Large intestine (tissue), 3 donors: ENCODE measurements around the gene SMIM12. TPM values are rescaled to one million over a fixed set of nuclear protein-coding genes. Genes with fewer than 3 reads are reported as not detected.

Experiments used
- DNase-seq, 2 donors: peaks; one replicate each; pipeline versions ENCODE4 v3.0.0 to v3.0.0-alpha.2; 2013
- H3K27ac ChIP-seq: one replicate; pipeline ENCODE4 v1.5.1; 2013; ENCODE audit warnings: low read length
- H3K27me3 ChIP-seq: 2 replicates; pipeline ENCODE4 v1.6.1; 2013; ENCODE audit warnings: low read length; ENCODE audit not compliant: control insufficient read depth, insufficient read depth
- H3K36me3 ChIP-seq: 2 replicates; pipeline ENCODE4 v1.6.1; 2013; ENCODE audit warnings: low read length; ENCODE audit not compliant: control insufficient read depth, insufficient read depth
- H3K4me1 ChIP-seq: one replicate; pipeline ENCODE4 v1.6.1; 2013; ENCODE audit warnings: low read length; ENCODE audit not compliant: control insufficient read depth, insufficient read depth
- H3K4me3 ChIP-seq: one replicate; pipeline ENCODE4 v1.5.1; 2013; ENCODE audit warnings: low read length
- H3K9me3 ChIP-seq: one replicate; pipeline ENCODE4 v1.6.1; 2013; ENCODE audit warnings: mild to moderate bottlenecking, low read depth, low read length, moderate library complexity; ENCODE audit not compliant: control insufficient read depth
- WGBS: methylation state at CpG from one replicate; pipeline ENCODE4 v1.1.5; 2013; ENCODE audit warnings: low lambda C conversion rate; ENCODE audit not compliant: insufficient coverage; 5-methylcytosine and 5-hydroxymethylcytosine counted together
- polyA plus RNA-seq: library from polyadenylated mRNA; unstranded; fragments of 120-200 nt; gene quantifications from one replicate; pipeline ENCODE4 v1.2.1, GENCODE V29; 2013

SMIM12 gene
- polyA plus RNA-seq, 1 donor, result 31.3 TPM

DNA sequence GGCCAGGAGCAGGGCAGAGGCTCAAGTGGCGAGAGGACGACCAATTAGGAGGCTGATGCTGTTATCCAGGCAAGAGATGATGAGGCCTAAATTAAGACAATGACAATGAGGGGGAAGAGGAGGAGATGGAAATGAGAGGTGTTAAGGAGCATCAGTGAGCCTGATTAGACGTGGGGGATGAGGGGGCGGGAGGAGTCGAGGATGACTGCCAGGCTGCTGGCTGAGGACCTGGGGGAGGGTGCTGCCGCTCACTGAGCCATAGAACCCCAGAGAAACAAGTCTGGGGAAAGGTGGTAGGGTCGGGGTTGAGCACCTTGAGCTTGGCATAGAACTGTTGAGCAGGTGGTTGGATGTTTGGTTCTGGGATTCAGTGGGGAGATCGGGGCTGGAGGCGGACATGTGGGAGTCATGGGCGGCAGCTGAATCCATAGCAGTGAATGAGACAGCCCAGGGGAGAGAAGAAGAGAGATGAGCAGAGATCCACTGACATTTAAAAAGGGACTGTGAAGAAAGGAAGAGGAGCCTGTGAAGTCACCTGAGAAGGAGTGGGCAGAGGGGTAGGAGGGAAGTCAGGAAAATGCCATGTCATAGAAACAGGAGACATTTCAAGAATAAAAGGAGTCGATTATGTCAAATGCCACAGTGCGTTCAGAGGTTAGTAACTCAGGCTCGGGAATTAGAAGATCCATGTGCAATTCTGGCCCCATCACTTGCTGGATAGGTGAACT, 41.4 kb upstream of the SMIM12 start:
- Histone ChIP-seq H3K4me1 (no peaks in the 10 kb centered on the region), H3K27me3 (peaks cover 4% of the 10 kb centered on the region), H3K36me3 (no peaks in the 10 kb centered on the region), H3K4me3 (no peak overlapping the region), H3K9me3 (no peaks in the 10 kb centered on the region), H3K27ac (no peak overlapping the region)
- no peak for DNase-seq
- 90% methylated on average over 2 of the region's 13 CpGs for WGBS

DNA sequence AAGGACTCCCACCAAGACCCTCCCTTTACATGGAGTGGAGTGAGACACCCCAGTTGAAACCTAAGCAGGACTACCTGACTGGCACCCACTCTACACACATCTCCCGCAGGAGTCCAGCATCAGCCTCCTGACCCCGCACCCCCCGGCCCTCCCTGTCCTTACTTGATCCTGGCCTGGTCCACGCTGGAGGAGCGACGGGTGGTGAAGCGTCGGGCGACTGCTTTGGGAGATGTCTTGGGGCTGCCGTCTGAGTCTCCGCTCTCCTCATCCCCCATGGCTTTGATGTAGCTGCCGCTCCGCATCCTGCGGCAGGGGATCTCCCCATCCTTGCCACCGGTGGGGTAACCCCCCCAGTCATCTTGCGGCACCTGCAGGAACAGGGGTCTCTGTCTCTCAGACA, 40.4 kb upstream of the SMIM12 start:
- H3K9me3 ChIP-seq, result no peaks in the 10 kb centered on the region
- no peak for DNase-seq
- no peak overlapping the region for H3K4me3 ChIP-seq
- H3K4me1 ChIP-seq, result no peaks in the 10 kb centered on the region
- no peak overlapping the region for H3K27ac ChIP-seq
- H3K27me3 ChIP-seq, result peaks cover 4% of the 10 kb centered on the region
- no CpG with 5 or more reads among the region's 16 CpGs for whole genome bisulfite sequencing
- no peaks in the 10 kb centered on the region for H3K36me3 ChIP-seq

GRCh38 chr1:34899471-34899870, 39.9 kb upstream of the SMIM12 start:
- DNase-seq, result no peak
- Histone ChIP-seq H3K27me3 (peaks cover 4% of the 10 kb centered on the region), H3K4me1 (no peaks in the 10 kb centered on the region), H3K9me3 (no peaks in the 10 kb centered on the region), H3K27ac (no peak overlapping the region), H3K4me3 (no peak overlapping the region), H3K36me3 (no peaks in the 10 kb centered on the region)
- WGBS, result no CpG with 5 or more reads among the region's 4 CpGs

GRCh38 chr1:34898330-34898761, 38.8 kb upstream of the SMIM12 start:
- DNase-seq, result no peak
- no CpG with 5 or more reads among the region's 2 CpGs for WGBS

GRCh38 chr1:34896612-34897011, 37.1 kb upstream of the SMIM12 start:
- H3K27ac ChIP-seq, result no peak overlapping the region
- peaks cover 3% of the 10 kb centered on the region for H3K9me3 ChIP-seq
- no peaks in the 10 kb centered on the region for H3K27me3 ChIP-seq
- H3K36me3 ChIP-seq, result no peaks in the 10 kb centered on the region
- no peaks in the 10 kb centered on the region for H3K4me1 ChIP-seq
- WGBS, result no CpG with 5 or more reads among the region's 1 CpG
- H3K4me3 ChIP-seq, result no peak overlapping the region
- no peak for DNase-seq

More at GRCh38 chr1:34898330-34898761, 38.8 kb upstream of the SMIM12 start:
- H3K4me3 ChIP-seq, result no peak overlapping the region
- no peak overlapping the region for H3K27ac ChIP-seq
- no peaks in the 10 kb centered on the region for H3K36me3 ChIP-seq
- no peaks in the 10 kb centered on the region for H3K9me3 ChIP-seq
- peaks cover 4% of the 10 kb centered on the region for H3K27me3 ChIP-seq
- no peaks in the 10 kb centered on the region for H3K4me1 ChIP-seq

- Histone ChIP-seq H3K4me1 (no peaks in the 10 kb centered on the region), H3K27me3 (peaks cover 44% of the 10 kb centered on the region)
Measured at GRCh38 chr1:34889705-34890104, 30.2 kb upstream of the SMIM12 start.

GRCh38 chr1:34887593-34887992, 28.0 kb upstream of the SMIM12 start:
- Histone ChIP-seq H3K27ac (no peak overlapping the region), H3K4me1 (no peaks in the 10 kb centered on the region), H3K36me3 (no peaks in the 10 kb centered on the region), H3K4me3 (no peak overlapping the region), H3K9me3 (peaks cover 5% of the 10 kb centered on the region), H3K27me3 (peaks cover 63% of the 10 kb centered on the region)
- no CpG with 5 or more reads among the region's 4 CpGs for WGBS
- no peak for DNase-seq

More at GRCh38 chr1:34889705-34890104, 30.2 kb upstream of the SMIM12 start:
- no peak for DNase-seq
- H3K9me3 ChIP-seq, result peaks cover 8% of the 10 kb centered on the region
- H3K36me3 ChIP-seq, result no peaks in the 10 kb centered on the region
- no peak overlapping the region for H3K27ac ChIP-seq
- 75% methylated on average over 1 of the region's 4 CpGs for WGBS
- H3K4me3 ChIP-seq, result no peak overlapping the region

DNA sequence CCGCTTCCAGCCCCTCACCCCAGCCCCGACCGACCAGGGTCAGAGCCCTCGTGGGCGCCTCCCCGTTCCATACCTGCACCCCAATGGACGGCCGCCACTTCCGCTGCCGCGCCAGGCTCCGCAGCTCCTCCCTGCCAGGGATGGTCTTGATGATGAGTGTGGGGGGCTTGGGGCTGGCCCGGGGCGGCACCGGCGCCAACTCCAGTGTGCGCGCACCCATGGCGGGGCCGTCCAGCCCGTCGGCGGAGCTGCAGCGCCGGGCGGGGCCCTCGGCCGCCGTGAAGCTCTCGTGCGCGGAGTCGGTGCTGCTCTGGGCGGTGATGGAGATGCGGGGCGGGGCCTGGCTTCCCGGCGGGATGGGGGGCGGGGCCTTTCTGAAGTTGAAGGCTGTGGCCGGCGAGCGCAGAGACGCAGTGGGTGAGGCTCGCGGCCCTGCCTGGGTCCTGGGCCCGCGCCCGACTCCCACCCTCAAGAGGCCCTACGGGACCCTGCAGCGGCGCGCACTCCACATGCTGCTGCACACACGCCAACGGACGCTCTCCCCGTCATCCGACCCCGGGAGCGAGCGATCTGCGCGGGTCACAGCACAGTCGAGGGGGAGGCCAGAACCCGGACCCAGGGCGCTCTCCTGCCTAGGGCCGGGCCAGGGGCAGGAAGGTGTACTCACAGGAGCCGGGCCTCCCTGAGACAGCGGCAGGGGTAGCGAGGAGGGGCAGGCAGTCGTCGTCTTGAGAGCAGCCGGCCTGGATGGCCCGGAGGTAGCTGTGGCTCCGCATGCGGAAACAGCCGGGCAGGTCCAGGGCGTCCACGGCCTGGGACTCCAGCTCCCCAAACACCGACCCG, 26.1 kb upstream of the SMIM12 start:
- H3K4me3 ChIP-seq, result peak overlapping the region; percentile 28
- H3K27ac ChIP-seq, result no peak overlapping the region
- WGBS, result no CpG with 5 or more reads among the region's 80 CpGs
- peaks cover 5% of the 10 kb centered on the region for H3K9me3 ChIP-seq
- H3K36me3 ChIP-seq, result no peaks in the 10 kb centered on the region
- peak in 1 of 2 donors; percentile 41 for DNase-seq
- H3K4me1 ChIP-seq, result no peaks in the 10 kb centered on the region
- peaks cover 67% of the 10 kb centered on the region for H3K27me3 ChIP-seq

DNA sequence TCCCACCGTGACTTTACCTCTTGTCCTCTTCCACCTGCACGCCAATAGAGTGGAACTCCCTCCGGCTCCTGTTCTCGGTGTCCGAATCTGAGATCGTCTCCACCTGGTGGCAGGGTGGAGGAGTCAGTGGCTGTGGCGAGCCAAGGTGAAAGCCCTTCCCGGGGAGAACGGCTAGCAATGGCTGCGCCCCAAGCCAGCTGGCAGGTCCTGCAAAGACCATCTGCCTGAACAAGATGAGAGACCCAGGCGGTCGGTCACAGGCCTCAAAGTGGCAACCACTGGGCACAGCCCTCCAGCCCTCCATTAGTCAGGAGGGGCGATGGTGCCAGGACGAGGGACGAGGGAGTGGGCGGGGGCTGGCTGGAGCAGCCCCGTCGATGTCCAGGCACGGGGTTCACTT, 25.4 kb upstream of the SMIM12 start:
- DNase-seq, result no peak
- Histone ChIP-seq H3K36me3 (no peaks in the 10 kb centered on the region), H3K27ac (no peak overlapping the region), H3K4me1 (no peaks in the 10 kb centered on the region), H3K9me3 (peaks cover 5% of the 10 kb centered on the region), H3K27me3 (peaks cover 68% of the 10 kb centered on the region), H3K4me3 (no peak overlapping the region)
- WGBS, result no CpG with 5 or more reads among the region's 19 CpGs

DNA sequence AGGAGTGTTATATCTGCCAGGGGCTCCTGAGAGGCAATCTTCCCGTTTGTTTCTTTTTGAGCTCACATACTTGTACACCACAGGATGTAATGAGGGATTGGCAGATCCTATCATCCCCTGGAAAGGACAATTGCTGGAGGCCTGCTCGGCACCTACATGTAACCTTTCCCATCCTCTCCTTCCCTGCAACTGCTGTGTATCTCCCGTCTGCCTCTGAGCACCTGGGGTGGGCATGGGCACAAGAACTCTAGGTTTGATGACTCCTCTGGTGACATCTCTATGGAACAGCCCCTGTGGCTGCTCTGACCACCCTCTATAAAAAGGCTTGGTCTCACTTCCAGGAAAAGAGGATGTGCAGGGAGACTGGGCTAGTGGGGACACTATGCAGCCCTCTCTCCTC, 25.0 kb upstream of the SMIM12 start:
- Histone ChIP-seq H3K4me3 (no peak overlapping the region), H3K27me3 (peaks cover 69% of the 10 kb centered on the region), H3K36me3 (no peaks in the 10 kb centered on the region), H3K9me3 (peaks cover 5% of the 10 kb centered on the region), H3K4me1 (no peaks in the 10 kb centered on the region), H3K27ac (no peak overlapping the region)
- no peak for DNase-seq
- no CpG with 5 or more reads among the region's 3 CpGs for WGBS
